Fibroblast of mammary gland (primary cell): Measurements from ENCODE around the gene ST6GALNAC4.

Experiments
- DNase-seq: peaks from one replicate; pipeline ENCODE4 v3.0.0-alpha.2; 2010; ENCODE audit warnings: low read depth
- H3K4me3 ChIP-seq: 2 replicates; pipeline ENCODE4 v1.5.1; 2011; ENCODE audit warnings: low read depth, mild to moderate bottlenecking, low read length, moderate library complexity; ENCODE audit not compliant: control insufficient read depth
- TF ChIP-seq, protein P1 (sequence below): conservative IDR thresholded peaks from 2 replicates; pipeline ENCODE4 v1.5.1; 2011; ENCODE audit warnings: low read depth, low read length, inconsistent platforms; ENCODE audit not compliant: control insufficient read depth, insufficient read depth

The ST6GALNAC4 gene

DNA sequence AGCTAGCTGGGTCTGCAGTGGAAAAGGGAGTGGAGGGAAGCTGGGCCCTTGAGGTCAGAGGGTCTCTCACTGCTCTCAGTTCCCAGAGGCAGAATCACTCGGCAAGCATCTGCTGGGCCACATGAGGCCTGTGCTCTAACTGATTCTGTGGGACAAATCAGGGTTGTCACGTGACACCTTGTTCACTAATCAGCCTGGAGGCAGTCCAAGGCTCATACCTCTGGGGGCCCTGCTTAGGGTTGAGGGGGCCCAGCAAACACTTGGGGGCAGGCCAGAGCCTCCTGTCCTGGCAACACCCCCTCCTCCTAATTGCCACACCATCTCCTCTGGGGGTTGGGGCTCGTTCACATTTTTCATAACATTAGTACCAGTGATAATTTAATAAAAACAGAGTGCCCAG, 29.9 kb upstream of the ST6GALNAC4 start:
- no peak for DNase-seq
- H3K4me3 ChIP-seq, result no peak overlapping the region
- TF ChIP-seq, protein P1, sequence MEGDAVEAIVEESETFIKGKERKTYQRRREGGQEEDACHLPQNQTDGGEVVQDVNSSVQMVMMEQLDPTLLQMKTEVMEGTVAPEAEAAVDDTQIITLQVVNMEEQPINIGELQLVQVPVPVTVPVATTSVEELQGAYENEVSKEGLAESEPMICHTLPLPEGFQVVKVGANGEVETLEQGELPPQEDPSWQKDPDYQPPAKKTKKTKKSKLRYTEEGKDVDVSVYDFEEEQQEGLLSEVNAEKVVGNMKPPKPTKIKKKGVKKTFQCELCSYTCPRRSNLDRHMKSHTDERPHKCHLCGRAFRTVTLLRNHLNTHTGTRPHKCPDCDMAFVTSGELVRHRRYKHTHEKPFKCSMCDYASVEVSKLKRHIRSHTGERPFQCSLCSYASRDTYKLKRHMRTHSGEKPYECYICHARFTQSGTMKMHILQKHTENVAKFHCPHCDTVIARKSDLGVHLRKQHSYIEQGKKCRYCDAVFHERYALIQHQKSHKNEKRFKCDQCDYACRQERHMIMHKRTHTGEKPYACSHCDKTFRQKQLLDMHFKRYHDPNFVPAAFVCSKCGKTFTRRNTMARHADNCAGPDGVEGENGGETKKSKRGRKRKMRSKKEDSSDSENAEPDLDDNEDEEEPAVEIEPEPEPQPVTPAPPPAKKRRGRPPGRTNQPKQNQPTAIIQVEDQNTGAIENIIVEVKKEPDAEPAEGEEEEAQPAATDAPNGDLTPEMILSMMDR, result no peak

DNA sequence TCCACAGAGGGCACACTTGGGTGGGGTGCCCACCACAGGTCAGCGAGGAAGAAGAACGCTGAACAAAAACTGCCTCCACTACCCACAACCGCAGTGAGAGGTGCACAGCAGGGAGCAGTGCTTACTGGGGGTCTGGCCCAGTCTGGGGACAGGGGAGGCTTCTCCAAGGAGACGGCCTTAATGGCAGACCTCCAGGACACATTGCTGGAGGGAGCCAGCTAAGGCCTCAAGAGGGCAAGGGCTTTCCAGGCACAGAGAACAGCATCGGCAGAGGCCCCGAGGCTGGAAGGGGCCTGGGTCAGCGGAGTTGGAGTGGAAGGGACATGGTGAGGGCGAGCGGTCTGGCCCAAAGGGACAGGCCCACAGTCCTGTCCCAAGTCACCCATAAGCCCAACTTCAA, 29.1 kb upstream of the ST6GALNAC4 start:
- TF ChIP-seq, protein P1, result no peak
- no peak for DNase-seq
- H3K4me3 ChIP-seq, result no peak overlapping the region

DNA sequence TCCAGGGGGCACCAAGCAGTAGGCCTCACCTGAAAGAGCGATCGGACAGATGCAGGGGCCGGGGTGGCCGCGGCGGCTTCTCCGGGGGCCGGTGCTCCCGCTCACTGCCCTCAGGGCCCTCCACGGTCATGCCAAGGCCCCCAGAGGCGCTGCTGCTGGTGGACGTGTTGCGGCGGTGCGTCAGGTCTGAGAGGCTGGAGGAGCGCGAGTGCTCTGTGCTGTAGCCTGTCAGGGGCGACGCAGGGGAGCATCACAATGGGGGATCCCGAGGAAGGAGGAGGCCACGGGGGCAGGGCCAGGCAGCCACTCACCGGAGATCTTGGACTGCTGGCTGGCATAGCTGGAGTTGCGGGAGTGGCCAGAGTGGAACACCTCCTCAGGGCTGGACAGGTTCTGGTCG, 28.5 kb upstream of the ST6GALNAC4 start:
- no peak overlapping the region for H3K4me3 ChIP-seq
- no peak for DNase-seq
- TF ChIP-seq, protein P1, result no peak

DNA sequence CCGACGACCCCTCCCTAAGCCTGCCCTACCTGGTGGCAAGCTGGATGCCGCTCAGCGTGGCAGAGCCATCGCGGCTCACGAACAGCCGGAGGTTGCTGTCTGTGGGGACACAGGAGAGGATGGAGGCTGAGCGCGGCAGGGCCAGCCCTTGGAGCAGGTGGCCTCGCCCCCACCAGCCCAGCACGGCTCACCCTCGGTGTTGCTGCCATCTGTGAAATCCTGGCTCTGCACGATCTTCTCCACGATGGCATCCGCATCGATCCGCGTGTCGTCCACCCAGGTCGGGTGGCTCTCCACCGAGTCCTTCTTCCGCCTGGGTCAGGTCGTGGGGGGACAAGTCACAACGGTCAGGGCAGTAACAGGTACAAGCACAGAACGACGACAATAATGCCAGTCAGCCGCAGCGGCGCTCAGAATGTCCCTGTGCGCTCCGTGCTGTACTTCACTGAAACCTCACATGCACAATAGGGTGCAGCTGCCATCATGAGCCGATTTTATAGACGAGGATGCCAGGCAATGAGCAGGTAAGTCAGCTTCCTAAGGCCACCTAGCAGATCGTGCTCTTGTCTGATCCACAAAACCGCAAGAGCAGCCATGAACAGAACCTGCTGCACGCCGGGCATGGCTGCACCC, 27.9 kb upstream of the ST6GALNAC4 start:
- H3K4me3 ChIP-seq, result no peak overlapping the region
- TF ChIP-seq, protein P1, result no peak
- DNase-seq, result no peak

DNA sequence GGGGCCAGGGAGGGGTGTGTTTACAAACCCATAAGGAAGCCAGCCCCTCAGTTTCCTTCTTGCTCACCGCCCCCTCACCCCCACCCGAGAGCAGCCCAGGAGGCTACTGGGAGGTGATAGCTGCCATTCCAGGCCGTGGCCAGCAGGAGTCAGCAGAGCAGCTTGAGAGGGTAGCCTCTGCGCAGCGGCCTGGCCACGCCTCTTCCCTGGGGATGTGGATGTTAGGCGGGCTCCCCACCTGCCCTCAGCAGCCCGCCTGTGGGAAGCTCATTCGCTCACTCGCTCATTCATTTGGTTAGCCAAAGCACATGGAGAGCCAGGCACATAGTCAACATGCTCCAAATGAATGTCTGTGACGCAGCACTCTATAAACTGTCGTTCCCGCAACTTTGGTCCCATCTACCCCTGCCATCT, 26.9 kb upstream of the ST6GALNAC4 start:
- H3K4me3 ChIP-seq, result no peak overlapping the region
- TF ChIP-seq, protein P1, result peak; percentile 84
- DNase-seq, result peak; percentile 78

DNA sequence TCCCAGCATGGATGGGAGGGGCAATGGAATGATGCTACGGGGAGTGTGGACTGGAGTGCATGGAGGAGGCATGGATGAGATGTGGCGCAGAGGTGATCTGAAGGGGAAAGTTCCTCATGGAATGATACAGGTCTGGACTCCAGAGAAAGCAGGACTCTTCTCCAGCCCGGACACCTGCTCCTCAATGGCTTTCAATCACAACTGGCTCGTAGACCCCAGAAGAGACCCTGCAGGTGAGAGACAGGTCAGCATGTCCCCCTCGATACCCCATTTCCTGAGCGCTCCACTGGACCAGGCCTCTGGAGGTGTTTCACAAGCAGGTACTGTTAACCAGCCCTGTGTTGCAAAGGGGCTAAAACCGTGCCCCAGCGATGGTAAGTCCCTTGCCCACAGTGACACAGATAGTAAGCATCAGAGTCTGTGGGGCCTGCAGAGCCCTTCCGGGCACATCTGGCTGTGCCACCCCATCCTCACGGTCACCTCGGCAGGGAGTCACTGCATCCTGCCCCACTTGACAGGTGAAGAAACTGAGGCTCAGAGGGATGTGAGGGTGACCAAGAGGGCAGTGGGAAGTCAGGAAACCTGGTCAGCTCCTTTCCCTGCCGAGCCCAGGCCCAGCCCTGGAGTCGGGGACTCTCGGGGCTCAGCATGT, 26.3 kb upstream of the ST6GALNAC4 start:
- DNase-seq, result no peak
- no peak overlapping the region for H3K4me3 ChIP-seq
- TF ChIP-seq, protein P1, result no peak
